GM21526 (cell line): ENCODE data around the gene TMOD3.

Experiments
- ATAC-seq: cut with Tn5 transposase; IDR thresholded peaks from one replicate; pipeline ENCODE4 v1.9.1; 2021; ENCODE audit warnings: moderate library complexity; ENCODE audit not compliant: unreplicated experiment, low FRiP score

TMOD3 gene

DNA sequence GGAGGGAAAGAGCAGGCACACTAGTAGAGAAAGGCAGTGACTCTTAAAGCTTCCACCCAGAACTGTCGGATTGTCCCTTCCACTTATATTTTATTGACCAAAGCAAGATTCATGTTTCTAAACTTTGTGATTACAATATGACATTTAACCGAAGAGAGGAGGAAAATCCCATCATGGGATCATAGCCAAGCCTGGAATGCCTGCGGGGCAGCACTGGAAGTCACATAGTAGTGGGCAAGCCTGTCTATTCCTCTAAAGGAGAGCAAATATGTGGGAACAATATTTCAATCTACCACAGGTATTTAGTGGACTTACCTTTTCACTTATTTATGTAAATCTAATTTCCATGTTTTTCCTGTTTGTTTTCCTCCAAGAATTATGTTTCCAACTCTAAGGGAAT, 3.8 kb upstream of the TMOD3 start:
- ATAC-seq, result no peak

DNA sequence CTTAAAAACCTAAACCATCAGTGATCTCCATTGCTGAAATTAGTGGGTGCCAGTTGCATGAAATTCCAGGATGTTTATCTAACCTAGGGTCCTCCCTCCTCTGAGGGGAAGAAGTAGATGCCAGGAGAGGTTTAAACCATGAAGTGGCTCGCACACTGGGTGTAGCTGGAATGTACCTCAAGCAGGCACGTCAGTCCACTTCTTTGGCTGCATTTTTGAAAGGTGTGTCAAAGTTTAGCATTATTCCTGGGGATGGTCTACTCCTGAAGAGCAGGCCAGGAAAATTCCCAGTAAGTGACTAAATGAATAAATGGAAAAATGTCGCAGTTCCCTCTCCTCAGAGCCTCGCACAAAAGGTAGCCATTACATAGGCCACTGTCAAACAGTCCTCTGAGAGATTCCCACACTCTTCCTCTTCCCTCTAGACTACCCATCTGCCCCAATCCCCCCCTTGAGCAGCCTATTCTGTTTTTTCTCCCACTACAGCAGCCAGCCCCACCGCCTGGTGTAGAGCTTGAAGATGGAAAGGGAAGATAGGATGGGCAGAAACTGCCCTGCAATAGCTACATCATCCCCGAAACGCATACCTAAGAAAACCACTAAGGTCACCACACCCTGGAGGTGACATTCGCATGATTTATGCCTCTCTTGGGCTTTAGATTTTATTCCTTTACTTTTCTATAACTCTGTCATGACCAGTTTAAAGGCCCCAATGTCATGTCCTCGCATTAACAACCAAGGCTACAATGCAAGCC, 655 bp upstream of the TMOD3 start:
- no peak for ATAC-seq

GRCh38 chr15:51830276-51830806, 888 bp downstream of the TMOD3 start:
- ATAC-seq, result no peak

DNA sequence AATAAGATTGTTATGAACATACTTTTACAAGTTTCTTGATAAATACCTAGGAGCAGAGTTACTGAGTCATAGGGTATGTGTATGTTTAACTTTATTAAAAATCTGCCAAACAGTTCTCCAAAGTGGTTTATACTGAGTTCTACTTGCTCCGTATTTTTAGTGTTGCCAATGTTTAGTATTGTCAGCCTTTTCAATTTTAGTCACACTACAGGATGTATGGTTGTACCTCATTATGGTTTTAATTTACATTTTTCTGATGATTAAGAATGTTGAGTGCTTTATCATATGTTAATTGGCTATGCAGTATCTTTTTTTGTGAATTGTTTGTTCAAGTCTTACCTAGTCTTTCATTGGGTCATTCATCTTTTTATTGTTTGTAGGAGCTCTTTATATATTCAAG, 4.3 kb downstream of the TMOD3 start:
- no peak for ATAC-seq

GRCh38 chr15:51837792-51838251, 8.4 kb downstream of the TMOD3 start:
- no peak for ATAC-seq

DNA sequence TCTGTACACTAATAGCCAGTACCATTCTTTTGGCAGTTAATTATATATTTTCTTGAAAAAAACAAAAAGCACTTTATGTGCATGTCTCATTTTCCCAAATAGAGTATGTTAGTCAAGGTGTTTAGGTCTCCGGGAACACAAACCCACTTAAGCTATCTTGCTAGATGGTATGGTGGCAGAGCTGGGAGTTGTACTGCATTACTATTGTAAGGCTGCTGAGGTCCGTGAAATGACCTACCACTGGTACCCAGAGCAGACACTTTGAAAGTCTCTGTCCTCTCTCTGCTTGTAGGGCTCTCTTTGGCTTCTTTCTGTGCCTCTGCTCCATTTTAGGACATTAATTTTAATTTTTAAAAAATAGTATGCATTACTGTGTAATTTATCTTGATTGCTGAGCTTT, 8.8 kb downstream of the TMOD3 start:
- ATAC-seq, result no peak

GRCh38 chr15:51840692-51841091, 11.2 kb downstream of the TMOD3 start:
- ATAC-seq, result no peak

GRCh38 chr15:51841406-51842040, 12.1 kb downstream of the TMOD3 start:
- no peak for ATAC-seq

DNA sequence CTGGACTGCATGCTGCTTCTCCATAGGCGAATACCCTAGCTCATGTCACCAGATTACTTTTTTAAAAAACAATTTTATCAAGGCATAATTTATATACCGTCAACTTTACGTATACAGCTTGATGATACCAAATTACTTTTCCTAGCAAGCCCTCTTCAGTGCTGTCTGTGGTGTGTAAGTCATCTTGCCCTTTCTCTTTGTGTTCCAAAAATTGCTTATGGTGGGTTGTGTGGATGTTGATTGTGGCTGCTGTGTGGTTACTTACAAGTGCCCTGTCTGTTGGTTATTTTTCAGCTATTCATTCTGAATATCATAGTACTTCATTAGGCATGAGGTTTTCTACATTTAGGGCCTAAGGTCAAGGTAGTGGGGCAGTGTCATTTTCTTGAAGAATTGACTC, 12.8 kb downstream of the TMOD3 start:
- ATAC-seq, result no peak

DNA sequence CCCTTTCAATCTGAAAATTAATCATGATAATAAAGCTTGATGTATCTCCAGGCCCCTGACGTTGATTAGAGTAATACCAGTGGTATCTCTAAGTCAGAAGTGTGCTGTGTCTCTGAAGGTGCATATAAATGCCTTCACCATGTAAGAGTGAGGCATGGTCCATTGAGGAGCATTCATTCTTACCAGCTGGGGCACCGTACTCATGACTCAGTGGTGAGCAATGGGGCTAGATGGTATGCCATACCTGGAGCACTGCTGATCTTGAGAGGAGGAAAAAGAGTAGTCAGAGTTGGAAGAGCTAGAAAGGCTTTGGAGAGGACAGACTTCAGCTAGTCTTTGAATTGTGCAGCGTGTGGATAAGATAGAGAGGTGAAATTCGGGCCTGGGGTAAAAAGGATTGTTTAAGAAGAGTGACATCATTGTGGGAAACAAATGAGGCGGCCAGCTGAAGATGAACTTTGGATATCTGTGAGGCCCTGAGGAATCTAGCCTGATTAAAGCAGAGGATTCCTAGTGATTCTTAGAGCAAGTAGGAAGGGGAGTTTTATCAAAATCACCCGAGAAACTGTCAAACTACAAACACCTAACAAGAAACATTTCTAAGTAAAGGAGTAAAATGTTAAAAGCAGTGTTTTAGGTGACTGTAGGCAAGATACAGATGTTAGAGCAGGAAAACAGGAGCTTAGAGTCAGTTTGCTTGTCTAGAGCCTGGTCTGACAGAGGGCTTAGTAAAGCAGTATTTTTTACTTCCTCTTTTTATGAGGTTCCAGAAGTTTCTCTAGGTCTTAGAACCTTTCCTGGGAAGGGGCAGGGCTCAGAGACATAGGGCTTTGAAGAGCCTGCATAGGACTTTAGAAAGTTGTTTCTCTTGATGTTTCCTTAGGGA, 13.6 kb downstream of the TMOD3 start:
- no peak for ATAC-seq

DNA sequence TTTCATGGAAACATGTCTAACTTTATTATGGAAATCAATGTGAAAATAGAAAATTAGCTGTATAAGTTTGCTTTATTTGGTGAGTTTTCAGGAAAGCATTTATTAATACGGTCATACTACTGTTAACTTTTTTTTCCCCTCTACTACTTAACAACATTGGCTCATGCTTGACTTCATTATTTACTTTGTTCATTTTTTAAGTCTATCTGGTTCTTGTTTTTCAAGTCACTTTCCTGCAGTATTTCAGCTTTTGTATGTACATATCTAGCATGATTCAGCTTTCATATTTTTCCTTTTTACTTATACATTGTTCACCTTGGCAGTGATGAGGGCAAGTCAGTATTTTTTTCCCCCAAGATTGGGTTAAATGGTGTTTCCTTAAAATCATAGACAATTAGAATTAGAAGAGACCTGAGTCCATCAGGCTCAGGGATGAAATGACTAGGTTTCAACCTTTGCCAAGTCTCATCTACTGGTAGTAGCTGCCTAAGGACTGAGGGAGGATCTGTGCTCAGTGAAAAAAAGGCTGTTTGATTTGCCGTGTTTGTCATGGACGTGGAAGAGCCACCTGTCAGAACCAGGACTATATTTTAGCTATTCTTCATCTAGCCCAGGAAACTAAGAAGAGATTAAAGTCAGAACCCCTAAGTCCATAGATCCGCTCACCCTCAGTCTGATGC, 15.4 kb downstream of the TMOD3 start:
- ATAC-seq, result no peak

- ATAC-seq, result no peak
Observed at GRCh38 chr15:51846066-51846462, 16.6 kb downstream of the TMOD3 start.

DNA sequence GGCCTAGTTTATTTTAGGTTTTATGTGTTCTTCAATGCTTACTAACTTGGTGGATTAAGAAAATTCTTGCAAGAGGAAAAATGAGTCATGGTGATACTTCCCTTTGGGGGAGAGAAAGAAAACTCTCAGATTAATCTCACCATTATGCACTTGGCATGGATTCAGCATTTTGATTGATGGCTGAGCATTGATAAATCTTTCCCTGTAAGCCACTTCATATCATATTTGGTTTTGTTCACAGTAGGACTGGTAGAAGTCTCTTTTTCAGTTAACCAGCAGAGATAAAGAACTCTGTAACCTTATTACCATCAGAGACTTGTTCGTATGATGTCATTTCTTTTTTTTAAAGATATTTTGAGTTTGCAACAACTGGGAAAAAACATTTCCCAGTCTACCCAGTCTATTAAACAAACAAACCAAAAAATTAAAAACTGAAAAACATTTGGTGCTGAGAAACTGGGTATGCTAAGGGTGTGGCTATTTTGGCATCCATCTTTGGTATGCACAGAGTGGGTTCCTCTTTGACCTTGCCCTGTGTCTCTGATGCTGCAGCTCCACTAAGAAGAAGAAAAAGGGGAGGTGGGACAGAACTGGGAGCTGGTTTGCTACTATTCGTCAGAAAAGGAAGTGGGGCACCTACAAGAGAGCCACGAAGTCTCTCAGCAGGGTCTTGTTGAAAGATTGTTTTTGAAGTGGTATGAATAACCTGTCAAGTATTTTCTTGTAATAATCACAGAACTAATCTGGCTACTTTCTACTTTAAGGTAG, 17.2 kb downstream of the TMOD3 start:
- no peak for ATAC-seq

DNA sequence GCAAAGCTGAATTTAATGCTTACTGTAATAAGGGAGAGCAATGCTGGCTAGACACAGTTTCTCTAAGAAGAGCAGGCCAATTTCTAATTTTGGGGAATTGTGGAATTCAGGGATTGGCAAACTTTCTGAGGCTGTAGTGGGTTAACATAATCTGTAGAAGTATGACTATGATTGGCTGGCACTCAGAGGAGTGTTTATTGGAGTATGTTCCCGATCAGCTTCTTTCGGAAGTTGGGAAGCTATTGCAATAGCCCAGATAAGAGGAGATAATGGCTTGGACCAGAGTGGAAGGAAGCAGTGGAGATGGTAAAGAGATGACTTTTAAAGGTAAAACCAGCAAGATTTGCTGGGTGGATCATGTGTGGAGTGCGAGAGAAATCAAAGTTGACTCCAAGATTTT, 19.4 kb downstream of the TMOD3 start:
- no peak for ATAC-seq

DNA sequence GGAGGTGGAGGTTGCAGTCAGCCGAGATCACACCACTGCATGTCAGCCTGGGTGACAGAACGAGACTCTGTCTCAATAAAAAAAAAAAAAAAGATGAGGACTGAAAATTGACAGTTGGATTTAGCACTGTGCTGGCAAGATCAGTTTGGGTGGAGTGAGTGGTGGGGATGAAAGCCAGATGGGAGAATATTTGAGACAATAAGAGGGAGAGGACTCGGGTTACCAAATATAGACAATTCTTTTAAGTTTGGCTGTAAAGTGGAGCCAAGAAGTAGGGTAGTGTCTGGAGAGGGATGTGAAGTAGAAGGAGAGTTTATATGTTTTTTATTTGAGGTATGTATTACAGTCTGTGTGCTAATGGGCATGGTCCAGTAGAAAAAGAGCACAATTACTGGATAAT, 20.4 kb downstream of the TMOD3 start:
- ATAC-seq, result no peak

GRCh38 chr15:51853998-51854397, 24.5 kb downstream of the TMOD3 start:
- no peak for ATAC-seq

GRCh38 chr15:51855612-51856011, 26.2 kb downstream of the TMOD3 start:
- no peak for ATAC-seq

DNA sequence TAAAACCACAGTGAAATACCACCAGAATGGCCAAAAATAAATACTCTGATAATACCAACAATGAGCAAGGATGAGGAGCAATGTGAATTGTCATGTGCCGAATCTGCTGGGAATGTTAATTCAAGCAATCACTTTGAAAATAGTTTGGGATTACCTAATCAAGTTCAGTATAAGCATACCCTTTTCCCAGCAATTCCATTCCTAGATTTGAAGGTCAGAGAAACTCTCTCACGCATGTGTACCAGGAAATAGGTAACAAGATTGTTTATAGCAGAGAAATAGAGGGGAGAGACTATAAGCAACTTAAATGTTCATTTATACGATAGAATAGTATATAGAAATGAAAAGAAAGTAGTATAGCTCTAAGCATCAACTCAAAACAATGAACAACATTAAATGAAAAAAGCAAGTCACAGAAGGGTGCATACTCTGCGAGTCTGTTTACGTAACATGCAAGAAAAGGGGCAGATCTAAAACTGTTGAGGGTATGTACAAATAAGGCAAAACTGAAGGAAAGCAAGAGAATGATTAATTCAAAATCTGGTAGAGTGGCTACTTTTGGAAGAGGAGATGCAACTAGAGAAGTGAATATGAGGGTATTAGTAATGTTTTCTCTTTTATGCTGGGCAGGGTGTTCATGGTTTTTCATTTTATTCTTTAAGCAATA, 27.4 kb downstream of the TMOD3 start:
- ATAC-seq, result no peak
